Stimulated activated CD8-positive, alpha-beta memory T cell treated with anti-CD3 and anti-CD28 coated beads, Interleukin-12 subunit alpha, Interleukin-12 subunit beta, amount 100 ng/mL, for 4 hours (primary cell): ENCODE results near the gene FRMD5.

Source experiments
- DNase-seq: peaks from one replicate; pipeline ENCODE4 v3.0.0-alpha.2; 2020; ENCODE audit warnings: low read depth

The FRMD5 gene

GRCh38 chr15:44160796-44161195, 34.3 kb downstream of the FRMD5 start:
- DNase-seq: no peak

GRCh38 chr15:44159492-44159891, 35.6 kb downstream of the FRMD5 start:
- no peak for DNase-seq

- no peak for DNase-seq
Observed at GRCh38 chr15:44158111-44158510, 37.0 kb downstream of the FRMD5 start.

GRCh38 chr15:44157679-44158078, 37.4 kb downstream of the FRMD5 start:
- no peak for DNase-seq

GRCh38 chr15:44153352-44153751, 41.7 kb downstream of the FRMD5 start:
- no peak for DNase-seq

- DNase-seq: no peak
Observed at GRCh38 chr15:44149224-44149623, 45.8 kb downstream of the FRMD5 start.

GRCh38 chr15:44148580-44148979, 46.5 kb downstream of the FRMD5 start:
- no peak for DNase-seq

GRCh38 chr15:44147636-44148035, 47.4 kb downstream of the FRMD5 start:
- DNase-seq: no peak

GRCh38 chr15:44145495-44145894, 49.6 kb downstream of the FRMD5 start:
- DNase-seq: no peak

- DNase-seq: no peak
Observed at GRCh38 chr15:44144992-44145391, 50.1 kb downstream of the FRMD5 start.

- no peak for DNase-seq
Observed at GRCh38 chr15:44144184-44144583, 50.9 kb downstream of the FRMD5 start.

- DNase-seq: no peak
Observed at GRCh38 chr15:44137750-44138149, 57.3 kb downstream of the FRMD5 start.

- DNase-seq: no peak
Observed at GRCh38 chr15:44136991-44137477, 58.0 kb downstream of the FRMD5 start.

- DNase-seq: no peak
Observed at GRCh38 chr15:44132057-44132456, 63.0 kb downstream of the FRMD5 start.

- no peak for DNase-seq
Observed at GRCh38 chr15:44130778-44131177, 64.3 kb downstream of the FRMD5 start.

GRCh38 chr15:44129911-44130310, 65.2 kb downstream of the FRMD5 start:
- no peak for DNase-seq

GRCh38 chr15:44128443-44128842, 66.6 kb downstream of the FRMD5 start:
- DNase-seq: no peak

- no peak for DNase-seq
Observed at GRCh38 chr15:44125879-44126278, 69.2 kb downstream of the FRMD5 start.

GRCh38 chr15:44102675-44103254, 92.3 kb downstream of the FRMD5 start:
- DNase-seq: no peak

GRCh38 chr15:44101944-44102343, 93.1 kb downstream of the FRMD5 start:
- no peak for DNase-seq

- DNase-seq: no peak
Observed at GRCh38 chr15:44101286-44101685, 93.8 kb downstream of the FRMD5 start.

- DNase-seq: no peak
Observed at GRCh38 chr15:44099671-44100070, 95.4 kb downstream of the FRMD5 start.

- DNase-seq: no peak
Observed at GRCh38 chr15:44097552-44097951, 97.5 kb downstream of the FRMD5 start.

GRCh38 chr15:44096596-44096995, 98.5 kb downstream of the FRMD5 start:
- DNase-seq: no peak

GRCh38 chr15:44094781-44095180, 100.3 kb downstream of the FRMD5 start:
- no peak for DNase-seq
